GM18498 (cell line): Measurements from ENCODE around the gene PCNX3.
A peak's percentile ranks its signal among the peaks of the same experiment; 100 is the strongest.
"Not testable (repeated sequence)": the region's sequence is repeated elsewhere in the genome, so short reads cannot be mapped to it uniquely, and the experiment has no call there.

ENCODE experiments used
- ATAC-seq: cut with Tn5 transposase; IDR thresholded peaks from one replicate; pipeline ENCODE4 v1.9.1; 2021; ENCODE audit warnings: mild to moderate bottlenecking, moderate library complexity; ENCODE audit not compliant: unreplicated experiment

Gene PCNX3

DNA sequence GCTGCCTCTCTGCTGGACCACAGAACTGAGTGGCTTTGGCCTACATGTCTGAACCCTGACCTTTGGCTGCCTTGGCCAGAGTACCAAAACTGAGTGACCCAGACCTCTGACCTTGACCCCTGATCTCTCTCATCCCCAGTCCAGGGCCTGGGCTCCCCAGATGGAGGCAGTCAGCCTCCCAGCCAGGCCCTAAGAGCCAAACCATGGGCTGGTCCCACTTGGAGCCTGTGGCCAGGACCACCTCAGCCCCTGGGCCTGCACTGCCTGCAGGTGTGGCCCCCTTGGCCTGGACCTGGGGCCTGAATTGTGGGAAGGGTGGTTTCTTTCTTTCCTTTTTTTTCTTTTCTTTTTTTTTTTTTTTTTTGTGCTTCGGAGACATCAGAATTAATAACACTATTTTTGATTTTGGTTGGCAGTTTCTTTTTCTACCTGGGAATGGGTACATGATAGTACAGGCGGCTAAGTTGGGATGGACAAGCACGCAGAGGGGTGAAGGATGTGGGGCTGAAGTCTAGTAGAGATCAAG lies 21.5 kb downstream of the PCNX3 start:
- no peak for ATAC-seq

DNA sequence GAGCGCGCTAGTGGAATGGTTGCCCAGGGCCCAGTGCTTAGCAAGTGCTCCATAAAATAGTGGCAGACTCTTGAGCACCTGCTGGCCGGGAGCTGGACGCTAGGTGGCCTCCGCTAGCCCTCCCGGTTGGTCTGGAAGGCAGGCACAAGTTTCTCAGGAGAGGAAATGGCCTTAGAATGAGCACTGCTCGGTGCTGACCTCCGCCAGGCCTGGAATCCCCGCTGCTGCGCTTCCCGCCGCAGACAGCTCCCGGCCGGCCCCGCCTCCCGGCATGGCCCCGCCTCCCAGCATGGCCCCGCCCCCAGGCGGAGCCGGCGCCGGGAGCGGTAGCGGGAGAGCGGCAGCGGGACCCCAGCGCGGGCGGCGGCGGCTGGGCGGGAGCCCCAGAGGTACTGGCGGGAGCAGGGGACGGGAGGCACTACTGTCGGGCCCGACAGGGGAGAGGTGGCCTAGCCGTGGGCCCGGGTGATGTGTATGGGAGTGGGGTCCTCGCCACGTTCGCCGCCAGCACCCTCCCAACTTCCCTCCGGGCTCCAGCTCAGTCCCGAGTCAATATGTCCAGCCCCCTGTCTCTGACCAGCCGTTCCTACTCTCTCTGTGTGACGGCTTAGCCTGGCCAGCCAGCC lies 22.3 kb downstream of the PCNX3 start, which contains the start of gene SIPA1:
SIPA1 (plus strand) TSS at position 308 of the 626 bp plus-strand sequence. CDS start 2,821 bp downstream, outside the sequence.
- ATAC-seq = peak; percentile 47

GRCh38 chr11:65639228-65639597 lies 23.6 kb downstream of the PCNX3 start:
- ATAC-seq = not testable (repeated sequence)

GRCh38 chr11:65639623-65640482 lies 24.3 kb downstream of the PCNX3 start:
- peak; percentile 38 for ATAC-seq

- ATAC-seq = no peak
Measured at GRCh38 chr11:65640483-65641296, 25.1 kb downstream of the PCNX3 start.

GRCh38 chr11:65641297-65642013 lies 25.9 kb downstream of the PCNX3 start:
- no peak for ATAC-seq

GRCh38 chr11:65642014-65642671 lies 26.6 kb downstream of the PCNX3 start:
- no peak for ATAC-seq

DNA sequence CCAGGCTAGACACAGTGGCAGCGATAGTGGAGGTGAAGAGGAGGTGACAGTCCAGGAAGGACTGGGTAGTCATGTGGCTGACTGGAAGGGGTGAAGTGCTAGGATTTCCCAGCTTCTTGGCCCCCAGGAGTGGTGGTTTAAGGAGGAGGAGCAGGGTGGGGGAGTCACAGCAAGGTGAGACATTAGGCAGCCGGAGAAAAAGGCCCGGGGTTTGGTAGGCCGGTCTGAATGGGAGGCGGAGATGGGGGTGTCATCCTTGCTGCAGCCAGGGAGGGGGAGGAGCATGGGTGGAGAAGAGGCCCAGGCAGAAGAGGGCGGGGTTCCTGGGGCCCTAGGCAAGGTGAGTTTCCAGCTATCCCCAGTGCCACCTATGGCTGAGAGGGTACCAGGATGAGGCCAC lies 28.4 kb downstream of the PCNX3 start:
- ATAC-seq = no peak

- ATAC-seq = no peak
Measured at GRCh38 chr11:65644837-65645236, 29.3 kb downstream of the PCNX3 start.

- no peak for ATAC-seq
Measured at GRCh38 chr11:65645710-65646109, 30.1 kb downstream of the PCNX3 start.

- no peak for ATAC-seq
Measured at GRCh38 chr11:65646288-65646957, 30.8 kb downstream of the PCNX3 start.

DNA sequence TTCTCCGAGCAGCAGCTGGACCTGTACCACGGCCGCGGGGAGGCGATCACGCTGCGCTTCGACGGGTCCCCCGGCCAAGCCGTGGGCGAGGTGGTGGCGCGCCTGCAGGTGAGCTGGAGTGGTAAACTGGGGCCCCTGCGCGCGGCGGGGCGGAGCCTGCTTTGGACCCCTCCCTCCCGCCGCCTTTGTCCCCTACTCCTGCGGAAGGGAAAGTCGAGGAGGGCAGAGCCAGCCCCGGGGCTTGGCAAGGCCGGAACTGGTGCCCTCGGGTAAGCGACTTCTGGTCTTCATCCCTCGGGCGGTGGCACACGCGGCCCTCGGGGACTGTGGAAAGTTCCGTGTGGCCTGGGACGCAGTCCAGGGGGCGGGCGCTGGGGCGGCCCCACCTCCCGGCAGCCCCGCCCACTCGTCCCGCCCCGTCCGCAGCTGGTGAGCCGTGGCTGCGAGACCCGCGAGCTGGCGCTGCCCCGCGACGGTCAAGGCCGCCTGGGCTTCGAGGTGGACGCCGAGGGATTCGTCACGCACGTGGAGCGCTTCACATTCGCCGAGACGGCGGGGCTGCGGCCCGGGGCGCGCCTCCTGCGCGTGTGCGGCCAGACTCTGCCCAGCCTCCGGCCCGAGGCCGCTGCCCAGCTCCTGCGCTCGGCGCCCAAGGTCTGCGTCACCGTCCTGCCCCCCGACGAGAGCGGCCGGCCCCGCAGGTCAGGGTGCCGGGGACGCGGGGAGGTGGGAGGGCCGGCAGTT lies 31.6 kb downstream of the PCNX3 start:
- ATAC-seq = no peak

DNA sequence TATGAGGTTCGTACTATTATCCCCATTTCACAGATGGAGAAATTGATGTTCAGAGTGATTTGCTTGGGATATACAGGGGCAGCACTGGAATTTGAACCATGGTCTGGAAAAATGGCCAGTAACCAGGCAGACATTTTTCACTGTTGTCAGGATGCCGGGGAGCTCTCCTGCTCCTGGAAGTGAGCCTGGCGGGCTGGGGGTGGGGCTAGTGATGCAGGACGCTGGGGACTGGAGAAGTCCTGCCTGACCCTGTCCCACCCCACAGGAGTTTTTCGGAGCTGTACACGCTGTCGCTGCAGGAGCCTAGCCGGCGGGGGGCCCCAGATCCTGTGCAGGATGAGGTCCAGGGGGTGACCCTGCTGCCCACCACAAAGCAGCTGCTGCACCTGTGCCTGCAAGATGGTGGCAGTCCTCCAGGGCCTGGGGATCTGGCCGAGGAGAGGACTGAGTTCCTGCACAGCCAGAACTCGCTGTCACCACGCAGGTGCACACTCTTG lies 33.5 kb downstream of the PCNX3 start:
- no peak for ATAC-seq

DNA sequence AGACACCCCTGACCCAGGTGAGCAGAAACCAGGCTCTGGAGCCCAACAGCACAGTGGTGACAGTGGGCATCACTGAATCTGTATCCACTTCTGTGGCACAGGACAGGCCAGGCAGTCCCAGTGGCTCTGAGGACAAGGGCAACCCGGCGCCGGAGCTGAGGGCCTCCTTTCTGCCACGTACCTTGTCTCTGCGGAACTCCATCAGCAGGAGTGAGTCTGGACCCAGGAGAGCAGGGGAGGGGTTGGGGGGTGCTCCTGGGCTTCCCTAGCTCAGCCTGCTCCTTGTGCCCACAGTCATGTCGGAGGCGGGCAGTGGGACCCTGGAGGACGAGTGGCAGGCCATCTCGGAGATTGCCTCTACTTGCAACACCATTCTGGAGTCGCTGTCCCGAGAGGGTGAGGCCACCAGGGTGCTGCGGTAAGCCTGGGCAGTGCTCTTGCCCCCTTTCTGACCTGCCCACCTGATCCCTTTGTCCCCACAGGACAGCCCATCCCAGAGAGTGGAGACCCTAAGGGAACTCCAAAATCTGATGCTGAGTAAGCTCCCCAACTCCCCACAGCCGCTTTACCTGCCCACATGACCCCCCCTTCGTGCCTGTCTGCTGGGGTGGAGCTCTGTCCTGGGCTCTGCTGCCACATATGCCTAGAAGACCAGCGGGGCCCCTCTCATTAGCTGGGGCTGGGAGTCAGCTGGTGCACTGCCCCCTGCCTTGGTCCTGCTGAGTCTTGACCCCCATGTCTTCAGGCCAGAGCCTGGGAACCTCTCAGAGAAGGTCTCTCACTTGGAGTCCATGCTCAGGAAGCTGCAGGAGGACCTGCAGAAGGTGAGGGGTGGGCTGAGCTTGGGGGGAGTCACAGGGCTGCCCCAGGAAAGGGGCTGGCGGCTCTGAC lies 34.3 kb downstream of the PCNX3 start:
- no peak for ATAC-seq

GRCh38 chr11:65650547-65651338 lies 35.2 kb downstream of the PCNX3 start:
- no peak for ATAC-seq

DNA sequence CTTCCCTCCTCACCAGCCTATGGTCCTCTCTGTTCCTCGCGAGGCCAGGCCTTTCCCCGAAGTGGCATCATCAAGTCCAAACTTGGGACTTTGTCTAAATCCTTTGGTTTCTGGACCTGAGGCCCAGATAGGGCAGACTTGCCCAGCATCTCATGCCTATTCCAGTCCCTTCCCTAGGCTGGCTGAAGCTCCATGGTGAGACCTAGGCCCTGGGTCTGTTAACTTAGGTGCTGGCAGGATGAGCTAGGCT lies 35.7 kb downstream of the PCNX3 start:
- ATAC-seq = no peak
